ENCODE measurements around the gene AQP12B.
"Not testable (repeated sequence)": the region's sequence is repeated elsewhere in the genome, so short reads cannot be mapped to it uniquely, and the experiment has no call there.

DNA sequence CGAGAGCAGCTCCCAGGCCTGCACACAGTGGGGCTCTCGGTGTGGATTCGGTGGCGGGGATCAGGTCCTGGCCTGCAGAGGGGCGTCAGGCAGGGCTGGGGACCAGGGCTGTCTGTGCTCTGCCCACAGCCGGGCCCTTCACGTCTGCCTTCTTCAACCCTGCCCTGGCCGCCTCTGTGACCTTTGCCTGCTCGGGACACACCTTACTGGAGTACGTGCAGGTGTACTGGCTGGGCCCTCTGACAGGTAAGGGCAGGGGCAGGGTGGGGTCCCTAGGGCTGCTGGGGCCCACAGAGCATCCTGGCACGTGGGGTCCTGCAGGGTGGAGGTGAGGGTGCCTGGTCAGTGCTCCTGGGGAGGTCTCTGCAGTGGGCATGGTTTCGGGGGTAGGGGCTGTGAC lies 11.6 kb upstream of the AQP12B start:
- not testable (repeated sequence) for TF ChIP-seq EZH2 (IDR thresholded peaks at IDR 0.05; ENCODE audit: low read length)
- TF ChIP-seq, protein P1, sequence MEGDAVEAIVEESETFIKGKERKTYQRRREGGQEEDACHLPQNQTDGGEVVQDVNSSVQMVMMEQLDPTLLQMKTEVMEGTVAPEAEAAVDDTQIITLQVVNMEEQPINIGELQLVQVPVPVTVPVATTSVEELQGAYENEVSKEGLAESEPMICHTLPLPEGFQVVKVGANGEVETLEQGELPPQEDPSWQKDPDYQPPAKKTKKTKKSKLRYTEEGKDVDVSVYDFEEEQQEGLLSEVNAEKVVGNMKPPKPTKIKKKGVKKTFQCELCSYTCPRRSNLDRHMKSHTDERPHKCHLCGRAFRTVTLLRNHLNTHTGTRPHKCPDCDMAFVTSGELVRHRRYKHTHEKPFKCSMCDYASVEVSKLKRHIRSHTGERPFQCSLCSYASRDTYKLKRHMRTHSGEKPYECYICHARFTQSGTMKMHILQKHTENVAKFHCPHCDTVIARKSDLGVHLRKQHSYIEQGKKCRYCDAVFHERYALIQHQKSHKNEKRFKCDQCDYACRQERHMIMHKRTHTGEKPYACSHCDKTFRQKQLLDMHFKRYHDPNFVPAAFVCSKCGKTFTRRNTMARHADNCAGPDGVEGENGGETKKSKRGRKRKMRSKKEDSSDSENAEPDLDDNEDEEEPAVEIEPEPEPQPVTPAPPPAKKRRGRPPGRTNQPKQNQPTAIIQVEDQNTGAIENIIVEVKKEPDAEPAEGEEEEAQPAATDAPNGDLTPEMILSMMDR (optimal IDR thresholded peaks at IDR 0.05 in 1 of 3, IDR thresholded peaks at IDR 0.05 in 1 of 3, conservative IDR thresholded peaks at IDR 0.05 in 1 of 3; ENCODE audit: extremely low read depth in 1 of 3, insufficient read depth in 2 of 3, low read length in 3 of 3): not testable (repeated sequence)
